ENCODE data around the gene APOC3.

Gene APOC3

DNA sequence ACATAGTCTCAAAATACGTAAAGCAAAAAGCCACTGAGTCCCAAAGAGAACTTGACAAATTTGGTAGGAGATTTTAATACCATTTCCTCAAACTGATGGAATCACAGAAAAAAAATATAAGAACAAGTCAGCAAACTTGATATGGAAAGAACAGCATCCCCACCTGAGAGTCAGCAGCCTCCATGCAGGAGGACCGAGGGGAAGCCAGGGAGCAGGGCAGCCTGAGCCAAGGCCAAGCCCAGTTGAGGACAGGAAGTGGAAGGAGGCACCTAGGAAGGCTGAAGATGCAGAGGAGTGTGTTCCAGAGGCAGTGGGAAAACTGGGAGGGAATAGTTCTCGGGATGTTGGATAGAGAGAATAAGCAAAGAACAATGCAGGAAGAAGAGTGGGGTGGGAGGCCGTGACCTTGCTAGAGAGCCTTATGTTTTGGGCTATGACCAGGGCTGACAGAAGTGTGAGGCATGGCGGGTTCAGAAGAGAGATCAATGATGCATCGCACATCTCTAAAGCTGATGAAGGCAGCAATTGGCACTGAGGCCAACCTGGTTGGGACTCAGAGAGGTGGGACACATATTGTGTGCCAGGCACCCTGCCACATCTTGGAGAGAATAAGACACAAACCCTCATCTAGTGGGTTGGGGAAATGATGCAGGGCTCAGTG is 22.0 kb upstream of the APOC3 start:
- DNase-seq (ENCODE audit: low spot score), result no peak

DNA sequence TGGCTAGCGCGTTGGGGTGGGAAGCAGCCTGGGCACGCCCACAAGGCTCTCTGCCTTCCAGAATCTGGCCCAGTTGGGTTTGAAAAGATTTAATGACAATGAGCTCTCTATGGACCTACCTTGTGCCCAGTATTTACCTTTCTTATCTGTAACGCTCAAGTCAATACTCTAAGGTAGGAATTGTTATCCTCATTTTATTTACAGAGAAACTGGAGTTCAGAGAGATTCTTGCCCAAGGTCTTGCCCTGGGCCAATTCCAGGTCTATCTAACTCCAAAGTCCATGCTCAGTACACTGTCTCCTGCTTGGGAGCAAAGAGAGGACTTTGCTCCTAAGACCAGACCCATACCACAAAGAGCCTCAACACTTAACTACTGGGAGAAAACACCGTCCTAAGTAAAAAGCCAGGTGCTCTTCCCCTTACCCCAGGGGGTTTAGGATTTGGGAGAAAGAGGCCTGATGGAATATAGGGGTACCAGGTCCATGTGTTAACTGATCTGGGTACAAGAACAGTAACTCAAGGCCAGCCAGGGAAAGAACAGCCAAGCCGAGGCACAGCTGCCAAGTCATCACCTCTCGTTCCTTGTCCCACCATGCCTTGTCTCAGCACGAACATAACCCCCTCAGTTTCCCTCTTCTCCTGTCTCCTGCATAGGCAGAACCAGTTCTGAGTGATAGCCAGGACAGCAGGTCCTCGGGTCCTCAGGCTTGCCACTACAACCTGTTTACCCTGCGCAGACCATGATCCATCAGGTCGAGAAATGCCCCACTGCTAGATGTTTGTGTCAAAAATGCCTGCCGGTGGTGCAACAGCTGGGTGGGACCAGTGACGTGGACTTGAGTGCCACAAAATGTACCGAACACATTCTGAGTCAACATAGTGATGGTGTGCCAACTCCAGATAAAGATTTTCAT is 21.2 kb upstream of the APOC3 start:
- no peak for DNase-seq (ENCODE audit: low spot score)

DNA sequence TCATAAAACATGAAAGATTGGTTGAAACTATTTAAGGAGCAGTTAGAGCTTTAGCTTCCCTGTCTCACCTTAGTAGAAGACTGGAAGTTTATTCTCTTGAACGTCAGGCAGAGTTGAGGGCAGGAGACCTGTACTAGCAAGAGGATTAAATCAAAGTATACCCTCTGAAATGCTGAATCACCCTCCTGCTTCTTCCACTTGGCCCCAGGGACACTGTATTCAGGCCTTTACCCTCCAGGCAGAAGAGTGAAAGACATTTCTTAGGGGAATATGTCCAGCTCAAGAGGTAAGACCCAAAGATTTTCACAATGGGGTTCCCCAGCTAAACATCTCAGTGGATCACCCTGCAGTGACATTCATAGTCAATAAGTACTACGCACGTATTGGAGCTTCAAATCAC is 18.5 kb upstream of the APOC3 start:
- no peak for DNase-seq (ENCODE audit: low spot score)

- DNase-seq (ENCODE audit: low spot score), result no peak
These were observed 17.6 kb upstream of the APOC3 start for GRCh38 chr11:116812109-116812508.

DNA sequence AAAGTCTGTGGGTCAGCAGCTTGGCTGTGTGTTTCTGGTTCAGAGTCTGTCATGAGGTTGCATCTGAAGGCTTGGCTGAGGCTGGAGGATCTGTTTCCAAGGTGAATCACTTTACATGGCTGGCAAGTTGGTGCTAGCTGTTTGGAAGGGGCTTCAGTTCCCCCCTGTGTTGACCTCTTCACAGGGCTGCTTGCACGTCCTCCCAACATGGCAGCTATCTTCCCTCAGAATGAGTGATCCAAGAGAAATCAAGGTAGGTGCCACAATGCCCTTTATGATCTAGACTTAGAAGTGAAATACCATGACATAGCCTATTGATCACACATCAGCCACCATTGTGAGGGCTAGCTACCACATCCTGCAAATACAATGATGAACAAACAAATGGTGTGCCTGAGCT is 16.5 kb upstream of the APOC3 start:
- no peak for DNase-seq (ENCODE audit: low spot score)

- no peak for DNase-seq (ENCODE audit: low spot score)
These were observed 15.8 kb upstream of the APOC3 start for GRCh38 chr11:116813781-116814471.

DNA sequence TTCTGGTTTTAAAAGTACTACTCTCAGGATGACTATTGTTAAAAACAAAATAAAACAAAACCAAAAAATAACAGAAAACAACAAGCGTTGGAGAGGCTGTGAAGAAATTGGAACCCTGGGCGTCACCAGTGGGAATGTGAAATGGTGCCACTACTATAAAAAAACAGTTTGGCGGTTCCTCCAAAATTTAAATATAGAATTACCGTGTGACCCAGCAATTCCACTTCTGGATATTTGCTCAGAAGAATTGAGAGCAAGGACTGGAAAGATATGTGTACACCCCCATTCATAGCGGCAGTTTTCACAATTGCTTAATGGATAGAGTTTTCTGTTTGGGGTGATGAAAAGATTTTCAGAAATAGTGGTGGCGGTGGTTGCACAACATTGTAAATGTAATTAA is 15.2 kb upstream of the APOC3 start:
- DNase-seq (ENCODE audit: low spot score), result no peak

DNA sequence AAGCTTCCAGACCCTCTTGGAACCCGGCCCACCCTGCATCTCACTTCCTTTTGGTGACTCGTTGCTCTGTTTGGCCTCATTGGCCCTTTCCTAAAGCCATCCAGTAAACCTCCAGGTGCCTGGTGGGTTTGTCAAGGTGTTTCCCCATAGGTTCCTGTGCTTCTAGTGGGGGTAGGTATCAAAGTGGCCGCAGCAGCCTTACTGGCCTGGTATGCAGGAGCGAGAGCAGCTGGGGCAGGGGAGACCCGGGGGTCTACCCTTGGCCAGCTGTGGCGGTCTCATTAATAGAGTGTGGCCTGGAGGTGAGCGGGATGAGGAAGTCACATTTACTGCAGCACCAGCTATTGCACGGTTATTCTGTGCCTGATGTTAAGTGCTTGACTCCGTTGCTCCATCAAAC is 10.7 kb upstream of the APOC3 start:
- no peak for DNase-seq (ENCODE audit: low spot score)

- DNase-seq (ENCODE audit: low spot score), result no peak
These were observed 8.4 kb upstream of the APOC3 start for GRCh38 chr11:116821050-116821918.

- DNase-seq (ENCODE audit: low spot score), result no peak
These were observed 7.1 kb upstream of the APOC3 start for GRCh38 chr11:116822575-116822974.

DNA sequence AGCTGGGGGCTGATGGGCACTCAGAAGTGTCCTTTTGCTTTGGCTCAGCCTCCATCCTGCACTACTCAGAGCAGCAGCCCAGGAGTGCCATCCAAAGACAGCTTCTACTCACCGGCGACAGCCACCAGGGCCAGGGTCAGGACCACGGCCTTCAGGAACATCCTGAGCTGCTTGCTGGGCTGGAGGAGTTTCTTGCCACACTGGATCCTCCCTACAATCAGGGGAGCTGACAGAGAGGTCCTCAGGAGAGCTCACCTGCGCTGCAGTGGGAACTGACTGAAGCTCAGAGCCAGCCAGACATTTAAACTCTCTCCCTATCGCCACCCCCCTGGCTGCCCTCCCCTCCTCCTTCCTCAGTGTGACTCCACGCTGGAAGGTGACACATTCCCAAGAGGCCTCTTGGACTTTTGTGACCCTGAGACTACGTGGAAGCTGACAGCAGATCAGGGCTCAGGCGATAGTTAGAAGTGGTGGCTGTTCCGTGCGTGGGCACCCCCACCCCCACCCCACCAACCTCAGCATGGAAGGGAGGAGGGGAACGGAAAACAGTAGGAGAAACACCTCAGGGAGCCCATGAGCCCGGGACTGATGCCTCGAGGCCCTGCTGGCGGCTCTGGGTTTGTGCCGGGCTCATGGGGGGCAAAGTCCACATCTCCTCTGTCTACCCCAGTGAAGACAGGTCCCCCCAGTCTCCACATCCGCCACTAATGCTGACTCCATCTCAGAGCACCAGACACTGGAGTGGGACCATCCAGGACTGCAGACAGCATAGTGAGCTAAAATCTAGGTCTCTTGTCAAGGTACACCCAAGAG is 6.5 kb upstream of the APOC3 start, which contains the start of gene APOA4:
APOA4 (minus strand) TSS at position 274 of the 813 bp plus-strand sequence; CDS start at position 161, 113 bp downstream.
- DNase-seq (ENCODE audit: low spot score), result no peak

- no peak for DNase-seq (ENCODE audit: low spot score)
These were observed 4.3 kb upstream of the APOC3 start for GRCh38 chr11:116825434-116825833.

DNA sequence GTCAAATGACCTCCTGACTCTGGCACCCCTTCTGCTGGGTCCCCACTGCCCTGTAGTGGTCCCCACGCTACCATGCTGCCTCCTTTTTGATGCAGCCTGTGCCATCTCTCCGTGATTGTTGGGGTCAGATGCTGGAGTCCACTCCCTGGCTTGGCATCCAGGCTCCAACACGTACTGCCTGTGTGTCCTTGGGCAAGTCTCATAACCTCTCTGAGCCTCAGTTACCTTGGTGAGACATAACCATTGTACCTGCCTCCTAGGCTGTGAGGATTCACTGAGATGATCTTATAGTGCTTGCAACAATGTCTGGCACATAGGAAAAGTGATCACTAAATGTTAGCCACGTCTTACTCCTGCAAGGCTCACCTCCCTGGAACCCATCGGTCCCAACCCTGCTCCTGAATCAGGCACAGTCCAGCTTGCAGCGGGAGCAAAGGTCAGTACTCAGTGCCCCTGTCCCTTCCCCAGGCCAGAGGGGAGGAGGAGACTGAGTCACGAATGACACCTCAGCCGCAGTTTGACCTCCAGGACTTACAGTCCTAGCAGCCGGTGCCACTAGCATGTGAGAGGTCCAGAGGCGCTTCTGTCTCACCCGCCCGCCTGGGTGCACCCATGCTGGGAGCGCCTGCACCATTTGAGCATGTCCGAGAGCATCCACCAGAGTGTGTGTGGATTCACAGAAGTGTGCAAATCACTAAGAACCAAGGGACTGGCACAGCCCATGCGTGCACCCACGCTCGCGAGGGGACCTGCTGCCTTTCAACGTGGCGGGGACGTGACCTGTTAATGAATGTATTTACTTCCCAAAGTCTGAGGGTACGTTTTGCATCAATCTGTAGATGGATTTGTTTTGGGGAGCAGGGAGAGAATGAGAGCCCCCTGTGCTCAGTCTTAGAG is 3.6 kb upstream of the APOC3 start:
- DNase-seq (ENCODE audit: low spot score), result no peak

DNA sequence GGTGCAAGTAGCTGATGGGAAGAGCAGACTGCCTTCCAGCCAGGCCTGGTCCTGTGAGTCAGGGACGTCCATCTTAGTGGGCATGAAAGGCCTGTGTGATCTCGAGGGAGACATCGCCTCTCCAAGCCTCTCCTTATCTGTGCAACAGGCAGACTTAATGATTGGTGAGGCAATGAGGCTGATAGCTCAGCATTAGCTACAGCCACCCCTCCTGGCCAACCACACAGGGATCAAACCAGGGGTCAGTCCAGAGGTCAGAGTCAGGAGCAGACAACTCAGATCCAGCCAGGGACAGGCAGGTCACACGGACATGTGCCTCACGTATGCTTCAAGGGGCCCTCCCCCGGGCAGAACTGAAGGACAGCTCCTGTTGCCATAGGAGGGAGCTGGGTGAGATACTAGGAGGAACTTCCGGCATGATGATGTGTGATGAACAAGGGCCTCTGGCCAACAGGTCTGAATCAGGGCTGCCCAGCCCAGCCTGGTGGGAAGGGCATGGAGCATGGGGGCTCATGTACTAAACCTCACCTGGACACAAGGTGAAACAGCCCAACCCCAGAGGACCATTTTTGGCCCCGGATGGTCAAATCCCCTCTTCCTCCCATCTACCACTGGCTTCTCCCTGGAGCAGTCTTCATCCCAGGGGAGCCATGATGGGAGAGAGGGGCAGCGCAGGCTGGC is 2.8 kb upstream of the APOC3 start:
- no peak for DNase-seq (ENCODE audit: low spot score)

GRCh38 chr11:116827461-116827860 is 2.2 kb upstream of the APOC3 start:
- no peak for DNase-seq (ENCODE audit: low spot score)

- no peak for DNase-seq (ENCODE audit: low spot score)
These were observed 829 bp upstream of the APOC3 start for GRCh38 chr11:116828632-116829524.

- no peak for DNase-seq (ENCODE audit: low spot score)
These were observed 641 bp downstream of the APOC3 start for GRCh38 chr11:116830184-116830912.

Measured in left forelimb (tissue), 1 donor.